HepG2 (cell line): Measurements from ENCODE around the gene TPGS1. TPM values are rescaled to one million over a fixed set of nuclear protein-coding genes. Genes with fewer than 3 reads are reported as not detected.
A peak's percentile ranks its signal among the peaks of the same experiment; 100 is the strongest.

Experiments used
- ATAC-seq: fragments of 200-7000 bp; cut with Tn5 transposase; 3 replicates; pipeline ENCODE4 v1.9.1; 2020; ENCODE audit warnings: mild to moderate bottlenecking, moderate library complexity
- BruUV-seq: library from RNA; stranded (reverse); fragments of 400-500 nt; replicated peaks from 2 replicates; lab custom pipeline; 2021; lab: Mats Ljungman, UMichigan
- CTCF ChIA-PET: fragments of 300-600 bp; formaldehyde crosslinking; extraction: SDS; loops from one replicate; lab custom pipeline; 2021; ENCODE audit warnings: low total read pairs, inconsistent platforms, low intra/inter-chr PET ratio; lab: Yijun Ruan, JAX
- POLR2A ChIA-PET: fragments of 350-600 bp; sonication (Branson Sonifier 250); formaldehyde crosslinking; loops from one replicate; lab custom pipeline; 2020; ENCODE audit warnings: antibody characterized with exemption, inconsistent platforms; lab: Yijun Ruan, JAX
- DNase-seq: peaks from one replicate; pipeline ENCODE4 v3.0.0-alpha.2; 2015; ENCODE audit warnings: low spot score
- FAIRE-seq: peaks from 3 replicates; lab custom pipeline; 2011; peaks lifted over from hg19 to GRCh38; lab: Jason Lieb, UNC
- H2AFZ ChIP-seq: one replicate; pipeline ENCODE4 v1.6.1; 2011; ENCODE audit warnings: low read length, inconsistent platforms
- H3K27ac ChIP-seq: fragments of 300-600 bp; 3 replicates; pipeline ENCODE4 v1.8.0; 2011; ENCODE audit warnings: mixed run types, mild to moderate bottlenecking, mixed read lengths, low read length, inconsistent platforms; ENCODE audit not compliant: insufficient read depth; ENCODE audit errors: extremely low read length
- H3K27me3 ChIP-seq, 2 experiments: fragments of 200-600 bp in 1 of 2; 2 replicates in 1 of 2; 3 replicates in 1 of 2; pipeline versions ENCODE4 v1.6.0 to v1.8.0; 2011; ENCODE audit warnings: low read length in 2 of 2, mild to moderate bottlenecking in 2 of 2, moderate library complexity in 2 of 2, inconsistent platforms in 1 of 2; ENCODE audit not compliant: insufficient read depth in 2 of 2, control insufficient read depth in 1 of 2
- H3K36me3 ChIP-seq, 2 experiments: fragments of 200-600 bp in 1 of 2; replicated peaks in 1 of 2; 2 replicates in 1 of 2; 3 replicates in 1 of 2; pipeline versions ENCODE4 v1.5.1 to v1.8.0; 2011; ENCODE audit warnings: low read length in 2 of 2, inconsistent platforms in 1 of 2; ENCODE audit not compliant: insufficient read depth in 2 of 2, control insufficient read depth in 1 of 2
- H3K4me1 ChIP-seq: 2 replicates; pipeline ENCODE4 v1.5.1; 2012; ENCODE audit warnings: low read length, inconsistent platforms; ENCODE audit not compliant: insufficient read depth
- H3K4me2 ChIP-seq: 2 replicates; pipeline ENCODE4 v1.6.0; 2011; ENCODE audit warnings: low read depth, low read length, inconsistent platforms
- H3K4me3 ChIP-seq, 3 experiments: fragments of 200-600 bp in 1 of 3; sonication (generic), shearing (Covaris generic) in 1 of 3; replicated peaks in 1 of 3; 2 replicates each; pipeline ENCODE4 v1.5.1; 2011 to 2016; ENCODE audit warnings: low read length in 3 of 3, inconsistent platforms in 2 of 3, low read depth in 2 of 3, mild to moderate bottlenecking in 2 of 3, control low read depth in 1 of 3, mixed read lengths in 1 of 3; ENCODE audit not compliant: insufficient read depth in 1 of 3
- H3K79me2 ChIP-seq: one replicate; pipeline ENCODE4 v1.6.1; 2011; ENCODE audit warnings: low read length, inconsistent platforms; ENCODE audit not compliant: insufficient read depth
- H3K9ac ChIP-seq: 2 replicates; pipeline ENCODE4 v1.6.0; 2011; ENCODE audit warnings: mild to moderate bottlenecking, low read depth, low read length, inconsistent platforms; ENCODE audit not compliant: insufficient read depth
- H3K9me3 ChIP-seq: 2 replicates; pipeline ENCODE4 v1.5.1; 2012; ENCODE audit warnings: mild to moderate bottlenecking, low read length
- H4K20me1 ChIP-seq: 2 replicates; pipeline ENCODE4 v1.6.0; 2011; ENCODE audit warnings: inconsistent platforms, mild to moderate bottlenecking, low read length, moderate library complexity; ENCODE audit not compliant: insufficient read depth
- BORCS8-MEF2B ChIP-seq: sonication (generic); formaldehyde crosslinking; IDR thresholded peaks from 2 replicates; pipeline ENCODE4 v1.8.0; 2022; ENCODE audit warnings: mild to moderate bottlenecking, missing genetic modification reagents
- HES4 ChIP-seq: sonication (generic); formaldehyde crosslinking; IDR thresholded peaks from 2 replicates; pipeline ENCODE4 v1.9.0; 2021; ENCODE audit warnings: mild to moderate bottlenecking, missing genetic modification reagents, borderline replicate concordance
- JUND ChIP-seq: sonication (generic); formaldehyde crosslinking; IDR thresholded peaks from 2 replicates; pipeline ENCODE4 v1.8.0; 2022; ENCODE audit warnings: mild to moderate bottlenecking, missing genetic modification reagents
- KLF13 ChIP-seq: sonication (generic); formaldehyde crosslinking; IDR thresholded peaks from 2 replicates; pipeline ENCODE4 v1.4.0; 2020; ENCODE audit warnings: mild to moderate bottlenecking, missing genetic modification reagents
- ZC3H13 ChIP-seq: sonication (generic); formaldehyde crosslinking; IDR thresholded peaks from 2 replicates; pipeline ENCODE4 v1.8.1; 2023; ENCODE audit warnings: mild to moderate bottlenecking, missing genetic modification reagents, moderate library complexity
- ZNF652 ChIP-seq: IDR thresholded peaks from 2 replicates; pipeline ENCODE4 v1.6.1; 2016; ENCODE audit warnings: low read depth, borderline replicate concordance
- ZNF672 ChIP-seq: sonication (generic); formaldehyde crosslinking; IDR thresholded peaks from 2 replicates; pipeline ENCODE4 v1.8.1; 2022; ENCODE audit warnings: missing genetic modification reagents
- ZNF883 ChIP-seq: sonication (generic); formaldehyde crosslinking; IDR thresholded peaks from 2 replicates; pipeline ENCODE4 v1.5.1; 2020; ENCODE audit warnings: mild to moderate bottlenecking, missing genetic modification reagents; ENCODE audit errors: not compliant biosample characterization
- WGBS: methylation state at CpG from one replicate; pipeline ENCODE4 v1.1.6; 2017; ENCODE audit warnings: low lambda C conversion rate; 5-methylcytosine and 5-hydroxymethylcytosine counted together
- in situ Hi-C: cut with HindIII; loops from 2 replicates; pipeline ENCODE4 v1.10.0; 2017; ENCODE audit warnings: low pct_unique_long_range_greater_than_20kb; ENCODE audit not compliant: extremely low pct_ligation_motif_present
- intact Hi-C: fragments of 100-400 bp; cut with micrococcal nuclease; formaldehyde crosslinking; loops from one replicate; pipeline ENCODE4 v1.10.0; 2022; ENCODE audit not compliant: unreplicated experiment
- polyA plus RNA-seq, 8 experiments: library from polyadenylated mRNA; depleted of rRNA in 3 of 8; stranded (reverse) in 7 of 8; unstranded in 1 of 8; fragments of >200 nt; fragmentation: Illumina TruSeq in 4 of 8; extraction: Trizol in 4 of 8; gene quantifications; 2 replicates each; pipeline versions ENCODE4 v1.2.1 to v1.2.3, GENCODE V29; 2011 to 2016; ENCODE audit warnings: low read depth in 4 of 8, missing spikeins in 1 of 8, mixed read lengths in 1 of 8; ENCODE audit not compliant: insufficient read depth in 1 of 8
- total RNA-seq, 5 experiments: library from RNA; depleted of rRNA; stranded (reverse); fragments of >200 nt; fragmentation: Illumina TruSeq; extraction: Trizol; gene quantifications; 2 replicates each; pipeline ENCODE4 v1.2.3, GENCODE V29; 2016; ENCODE audit warnings: low read depth in 1 of 5

TPGS1 gene
- total and polyA plus RNA-seq, 2 of the 13 experiments (the other 11 are each of a cell fraction or from before 2014, with no cell fraction given), result 1.1 to 6.2 TPM

DNA sequence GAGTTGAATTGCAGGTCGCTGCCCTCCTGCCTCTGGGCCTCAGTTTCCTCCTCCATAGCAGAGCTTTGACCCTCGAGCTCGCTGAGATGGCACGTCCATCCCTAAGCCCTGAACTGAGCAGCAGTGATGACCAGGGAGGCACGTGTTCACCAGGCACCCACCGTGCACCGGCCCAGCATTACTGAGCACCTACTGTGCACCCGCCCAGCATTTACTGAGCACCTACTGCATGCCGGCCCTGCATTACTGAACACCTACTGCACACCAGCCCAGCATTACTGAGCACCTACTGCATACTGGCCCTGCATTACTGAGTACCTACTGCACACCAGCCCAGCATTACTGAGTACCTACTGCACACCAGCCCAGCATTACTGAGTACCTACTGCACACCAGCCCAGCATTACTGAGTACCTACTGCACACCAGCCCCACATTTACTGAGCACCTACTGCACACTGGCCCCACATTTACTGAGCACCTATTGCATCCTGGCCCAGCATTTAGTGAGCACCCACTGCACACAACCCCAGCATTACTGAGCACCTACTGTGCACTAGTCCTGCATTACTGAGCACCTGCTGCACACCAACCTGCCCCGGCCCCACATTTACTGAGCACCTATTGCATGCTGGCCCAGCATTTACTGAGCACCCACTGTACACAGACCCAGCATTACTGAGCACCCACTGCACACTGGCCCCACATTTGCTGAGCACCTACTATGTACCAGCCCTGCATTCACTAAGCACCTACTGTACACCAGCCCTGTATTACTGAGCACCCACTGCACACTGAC is 6.3 kb downstream of the TPGS1 start (continued):
- no peak for TF ChIP-seq HES4 (CRISPR knock-in tag)

DNA sequence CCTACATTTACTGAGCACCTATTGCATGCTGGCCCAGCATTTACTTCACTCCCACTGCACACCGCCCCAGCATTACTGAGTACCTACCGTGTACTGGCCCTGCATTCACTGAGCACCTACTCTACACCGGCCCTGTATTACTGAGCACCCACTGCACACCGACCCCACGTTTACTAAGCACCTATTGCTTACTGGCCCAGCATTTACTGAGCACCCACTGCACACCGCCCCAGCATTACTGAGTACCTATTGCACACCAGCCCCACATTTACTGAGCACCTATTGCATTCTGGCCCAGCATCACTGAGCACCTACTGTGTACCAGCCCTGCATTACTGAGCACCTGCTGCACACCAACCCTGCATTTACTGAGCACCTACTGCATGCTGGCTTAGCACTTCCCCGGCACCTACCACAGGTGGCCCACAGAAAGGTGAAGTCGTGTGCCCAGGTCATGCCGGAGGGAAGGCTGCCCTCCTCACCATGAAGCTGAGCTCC is 6.9 kb downstream of the TPGS1 start:
- in situ Hi-C loops, result no loop called here
- intact Hi-C loops, result no loop called here
- POLR2A ChIA-PET, result no interaction called here

More for the DNA sequence above, 6.9 kb downstream of the TPGS1 start:
- H3K79me2 ChIP-seq, result no peaks in the 10 kb centered on the region
- no peaks in the 10 kb centered on the region for H3K9me3 ChIP-seq
- H3K9ac ChIP-seq, result no peak overlapping the region
- H3K27me3 ChIP-seq, result no peaks in the 10 kb centered on the region
- H3K36me3 ChIP-seq, result no peaks in the 10 kb centered on the region
- 93% methylated on average over 9 of the region's 9 CpGs for WGBS
- TF ChIP-seq ZC3H13 (CRISPR knock-in tag), result 0 out of 2 replicates have a peak, but pooled peaks have one; percentile 27
- no peak for TF ChIP-seq ZNF652 (CRISPR knock-in tag)
- TF ChIP-seq ZNF672 (CRISPR knock-in tag), result no peak
- TF ChIP-seq ZNF883 (CRISPR knock-in tag), result peak; percentile 32
- TF ChIP-seq KLF13 (CRISPR knock-in tag), result no peak
- 0 out of 2 replicates have a peak, but pooled peaks have one; percentile 23 for TF ChIP-seq JUND
- 0 out of 2 replicates have a peak, but pooled peaks have one; percentile 28 for TF ChIP-seq BORCS8-MEF2B
- TF ChIP-seq, all 625 proteins: peak for 4
- CTCF ChIA-PET, result no interaction called here
- no peak for DNase-seq
- Histone ChIP-seq H3K4me2 (no peak overlapping the region), H3K4me1 (peaks cover 30% of the 10 kb centered on the region), H4K20me1 (no peaks in the 10 kb centered on the region; the same call in 1 of the 2 replicates), H2AFZ (no peak overlapping the region), H3K27ac (no peak overlapping the region), H3K4me3 (no peak overlapping the region)
- ATAC-seq, result no peak
- FAIRE-seq, result no peak
- no TSS peak for BruUV-seq
